Spleen (tissue), 11 donors: ENCODE measurements around the gene CIAO3. TPM values are rescaled to one million over a fixed set of nuclear protein-coding genes. Genes with fewer than 3 reads are reported as not detected.

ENCODE experiments used
- DNase-seq: peaks from one replicate; pipeline ENCODE4 v3.0.0-alpha.2; 2020
- H3K27ac ChIP-seq, 8 donors: fragments of 200-600 bp; sonication (generic) in 7 of 8; 1 replicate in 4 of 8; 2 replicates in 4 of 8; pipeline versions ENCODE4 v1.5.0 to v1.8.0; 2016 to 2021; ENCODE audit warnings: inconsistent platforms in 4 of 8, mild to moderate bottlenecking in 4 of 8, moderate library complexity in 1 of 8
- H3K27me3 ChIP-seq, 7 donors: fragments of 200-600 bp; sonication (generic) in 6 of 7; replicated peaks in 1 of 7; 1 replicate in 4 of 7; 2 replicates in 3 of 7; pipeline versions ENCODE4 v1.5.0 to v1.8.0; 2016 to 2021; ENCODE audit warnings: inconsistent platforms in 3 of 7, mild to moderate bottlenecking in 1 of 7
- H3K36me3 ChIP-seq, 6 donors: fragments of 200-600 bp; sonication (generic) in 5 of 6; 1 replicate in 4 of 6; 2 replicates in 2 of 6; pipeline versions ENCODE4 v1.5.0 to v1.8.0; 2016 to 2021; ENCODE audit warnings: inconsistent platforms in 2 of 6
- H3K4me1 ChIP-seq, 6 donors: fragments of 200-600 bp; sonication (generic) in 5 of 6; 1 replicate in 3 of 6; 2 replicates in 3 of 6; pipeline versions ENCODE4 v1.5.0 to v1.8.0; 2016 to 2021; ENCODE audit warnings: inconsistent platforms in 3 of 6
- H3K4me3 ChIP-seq, 8 donors: fragments of 200-600 bp; sonication (generic) in 7 of 8; 1 replicate in 4 of 8; 2 replicates in 4 of 8; pipeline versions ENCODE4 v1.5.0 to v1.8.0; 2016 to 2021; ENCODE audit warnings: inconsistent platforms in 4 of 8, mild to moderate bottlenecking in 4 of 8, moderate library complexity in 2 of 8
- H3K9me3 ChIP-seq, 8 donors: fragments of 200-600 bp; sonication (generic) in 7 of 8; 1 replicate in 4 of 8; 2 replicates in 4 of 8; pipeline versions ENCODE4 v1.5.0 to v1.8.0; 2016 to 2021; ENCODE audit warnings: inconsistent platforms in 4 of 8
- POLR2A ChIP-seq, 3 donors: fragments of 450-650 bp; IDR thresholded peaks; one replicate each; pipeline ENCODE4 v1.5.1; 2017; ENCODE audit warnings: antibody characterized with exemption in 3 of 3, mild to moderate bottlenecking in 1 of 3
- POLR2AphosphoS5 ChIP-seq, 3 donors: sonication (generic); formaldehyde crosslinking; IDR thresholded peaks; one replicate each; pipeline ENCODE4 v1.5.1; 2017; ENCODE audit warnings: antibody characterized with exemption in 3 of 3
- WGBS, 5 donors: extraction: QIAGEN DNeasy Blood & Tissue Kit in 3 of 5; methylation state at CpG; one replicate each; pipeline versions ENCODE4 v1.1.5 to v1.1.7; 2013 to 2018; 5-methylcytosine and 5-hydroxymethylcytosine counted together
- intact Hi-C: fragments of 100-400 bp; cut with DNase I; formaldehyde crosslinking; loops from one replicate; pipeline ENCODE4 v1.15.0; 2023; ENCODE audit warnings: low total_unique reads
- polyA plus RNA-seq, 3 donors: library from polyadenylated mRNA; stranded (reverse); fragments of 200-250 nt; gene quantifications; one replicate each; pipeline ENCODE4 v1.2.1, GENCODE V29; 2013
- total RNA-seq, 7 donors: library from RNA; depleted of rRNA in 3 of 7; stranded (reverse); fragments of >200 nt in 3 of 7; fragmentation: NEBNext Ultra II Directional in 4 of 7; extraction: Animal tissue kit (Norgen Biotek cat#: 25700) in 4 of 7; gene quantifications; one replicate each; pipeline versions ENCODE4 v1.1.0 to v1.2.1, GENCODE V29; 2016 to 2021
- TF ChIP-seq, protein P1 (sequence below), 11 experiments: fragments of 200-600 bp in 7 of 11; fragments of 450-650 bp in 4 of 11; sonication (generic) in 4 of 11; IDR thresholded peaks in 8 of 11; conservative IDR thresholded peaks in 3 of 11; 1 replicate in 7 of 11; 2 replicates in 4 of 11; pipeline versions ENCODE4 v1.4.0 to v1.8.0; 2016 to 2021; ENCODE audit warnings: antibody characterized with exemption in 11 of 11, inconsistent platforms in 4 of 11, mild to moderate bottlenecking in 1 of 11
- donor health status: healthy with polysubstance abuse.
- donor health status: DM: no; HTN: no; CAD: no; lungs with moderate emphysema.
- donor health status: DM: no; HTN: no; CAD: no.
- donor health status: Bipolar disorder and iron deficiency.
- donor health status: healthy.
- donor health status: DM: no; HTN: no; CAD: no.
- donor health status: DM: yes; HTN: yes; CAD: no.

The CIAO3 gene
- total and polyA plus RNA-seq, 10 donors = 24.9 to 80.4 (median 39.4) TPM

DNA sequence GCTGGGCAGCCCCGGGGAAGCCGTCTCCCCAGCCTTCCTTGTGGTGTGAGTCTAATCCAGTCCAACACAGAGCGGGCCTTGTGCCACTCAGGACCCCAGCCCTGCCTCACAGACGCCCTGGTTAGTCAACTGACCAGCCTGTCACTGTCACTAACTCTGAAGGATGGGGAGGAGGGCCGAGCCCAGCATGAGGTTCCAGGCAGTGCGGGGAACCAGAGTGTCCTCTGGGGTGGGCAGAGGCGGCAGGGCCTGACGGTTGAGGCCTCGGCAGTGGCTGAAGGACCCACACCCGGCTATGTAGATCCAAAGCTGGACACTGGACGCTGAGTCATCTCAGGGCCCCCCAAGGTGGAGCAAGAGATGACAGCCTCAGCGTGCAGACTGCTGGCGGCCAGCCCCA lies 38.8 kb upstream of the CIAO3 start:
- WGBS, 5 donors = 63 to 86% (median 76%) methylated on average over 7 to 13 of the region's 13 CpGs
- intact Hi-C loops = no loop called here
- no peak for DNase-seq
- TF ChIP-seq POLR2A (IDR thresholded peaks at IDR 0.05) = no peak
- no peaks in the 10 kb centered on the region for H3K4me1 ChIP-seq
- peaks cover 0 to 91% (median 56%) of the 10 kb centered on the region in 7 donors for H3K27me3 ChIP-seq
- no peaks in the 10 kb centered on the region for H3K36me3 ChIP-seq
- H3K27ac ChIP-seq = no peak overlapping the region
- H3K4me3 ChIP-seq = no peak overlapping the region
- no peaks in the 10 kb centered on the region for H3K9me3 ChIP-seq

DNA sequence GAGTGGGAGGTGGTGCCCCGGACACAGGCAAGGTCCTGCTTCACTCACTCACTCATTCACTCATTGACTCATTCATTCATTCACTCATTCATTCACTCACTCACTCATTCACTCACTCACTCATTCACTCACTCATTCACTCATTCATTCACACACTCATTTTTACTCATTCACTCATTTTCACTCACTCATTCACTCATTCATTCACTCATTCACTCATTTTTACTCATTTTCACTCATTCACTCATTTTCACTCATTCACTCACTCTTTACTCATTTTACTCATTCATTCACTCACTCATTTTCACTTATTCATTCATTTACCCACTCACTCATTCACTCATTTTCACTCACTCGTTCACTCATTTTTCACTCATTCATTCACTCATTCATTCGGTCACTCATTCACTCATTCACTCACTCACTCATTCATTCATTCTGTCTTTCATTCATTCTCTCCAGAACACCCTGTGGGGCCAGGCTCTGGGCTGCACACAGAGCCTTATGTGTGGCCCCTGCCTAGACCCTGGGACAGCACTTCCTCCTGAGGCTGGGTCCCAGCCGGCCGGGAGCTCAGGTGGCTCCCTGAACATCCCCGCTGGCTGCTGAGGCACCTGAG lies 38.2 kb upstream of the CIAO3 start:
- no peaks in the 10 kb centered on the region for H3K4me1 ChIP-seq
- TF ChIP-seq POLR2AphosphoS5 (IDR thresholded peaks at IDR 0.05) = no peak
- TF ChIP-seq, protein P1, sequence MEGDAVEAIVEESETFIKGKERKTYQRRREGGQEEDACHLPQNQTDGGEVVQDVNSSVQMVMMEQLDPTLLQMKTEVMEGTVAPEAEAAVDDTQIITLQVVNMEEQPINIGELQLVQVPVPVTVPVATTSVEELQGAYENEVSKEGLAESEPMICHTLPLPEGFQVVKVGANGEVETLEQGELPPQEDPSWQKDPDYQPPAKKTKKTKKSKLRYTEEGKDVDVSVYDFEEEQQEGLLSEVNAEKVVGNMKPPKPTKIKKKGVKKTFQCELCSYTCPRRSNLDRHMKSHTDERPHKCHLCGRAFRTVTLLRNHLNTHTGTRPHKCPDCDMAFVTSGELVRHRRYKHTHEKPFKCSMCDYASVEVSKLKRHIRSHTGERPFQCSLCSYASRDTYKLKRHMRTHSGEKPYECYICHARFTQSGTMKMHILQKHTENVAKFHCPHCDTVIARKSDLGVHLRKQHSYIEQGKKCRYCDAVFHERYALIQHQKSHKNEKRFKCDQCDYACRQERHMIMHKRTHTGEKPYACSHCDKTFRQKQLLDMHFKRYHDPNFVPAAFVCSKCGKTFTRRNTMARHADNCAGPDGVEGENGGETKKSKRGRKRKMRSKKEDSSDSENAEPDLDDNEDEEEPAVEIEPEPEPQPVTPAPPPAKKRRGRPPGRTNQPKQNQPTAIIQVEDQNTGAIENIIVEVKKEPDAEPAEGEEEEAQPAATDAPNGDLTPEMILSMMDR (IDR thresholded peaks at IDR 0.05 in 8 of 11, conservative IDR thresholded peaks at IDR 0.05 in 3 of 11) = no peak
- no peak for TF ChIP-seq POLR2A (IDR thresholded peaks at IDR 0.05)
- H3K9me3 ChIP-seq = no peaks in the 10 kb centered on the region
- WGBS, 5 donors = 74 to 93% (median 85%) methylated on average over 6 of the region's 6 CpGs
- H3K27me3 ChIP-seq = peaks cover 0 to 96% (median 56%) of the 10 kb centered on the region in 7 donors
- no peak overlapping the region for H3K27ac ChIP-seq
- H3K4me3 ChIP-seq = no peak overlapping the region
- H3K36me3 ChIP-seq = no peaks in the 10 kb centered on the region
- DNase-seq = no peak
- intact Hi-C loops = no loop called here

DNA sequence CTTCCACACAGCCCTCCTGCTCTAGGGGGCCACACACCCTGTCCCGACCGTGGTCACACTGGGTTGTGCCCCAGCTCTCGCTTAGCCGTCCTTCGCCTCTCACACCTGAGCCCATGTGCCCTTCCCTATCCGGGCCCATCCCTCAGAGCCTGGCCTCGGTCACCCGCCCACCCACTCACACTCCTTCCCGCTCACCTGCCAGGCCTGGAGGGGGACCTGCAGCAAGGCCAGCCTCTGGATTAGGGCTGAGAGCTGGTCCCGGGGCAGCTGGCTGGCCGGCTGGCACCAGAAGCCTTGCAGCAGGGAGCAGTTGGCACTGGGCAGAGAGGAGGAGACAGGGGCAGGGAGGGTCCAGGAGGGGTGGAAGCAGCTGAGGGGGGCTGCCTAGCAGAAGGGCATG lies 37.6 kb upstream of the CIAO3 start:
- Histone ChIP-seq H3K27me3 (peaks cover 0 to 95% (median 56%) of the 10 kb centered on the region in 7 donors), H3K4me1 (no peaks in the 10 kb centered on the region), H3K36me3 (no peaks in the 10 kb centered on the region), H3K4me3 (no peak overlapping the region), H3K27ac (no peak overlapping the region), H3K9me3 (no peaks in the 10 kb centered on the region)
- no peak for TF ChIP-seq POLR2AphosphoS5 (IDR thresholded peaks at IDR 0.05)
- TF ChIP-seq, protein P1 (IDR thresholded peaks at IDR 0.05 in 8 of 11, conservative IDR thresholded peaks at IDR 0.05 in 3 of 11) = no peak
- no peak for TF ChIP-seq POLR2A (IDR thresholded peaks at IDR 0.05)
- DNase-seq = no peak
- intact Hi-C loops = no loop called here
- WGBS, 5 donors = 82 to 90% (median 87%) methylated on average over 11 of the region's 11 CpGs

GRCh38 chr16:777826-778225 lies 37.0 kb upstream of the CIAO3 start:
- peaks cover 0 to 89% (median 51%) of the 10 kb centered on the region in 7 donors for H3K27me3 ChIP-seq
- H3K4me1 ChIP-seq = no peaks in the 10 kb centered on the region
- DNase-seq = no peak
- no peak overlapping the region for H3K4me3 ChIP-seq
- no peak overlapping the region for H3K27ac ChIP-seq
- no peaks in the 10 kb centered on the region for H3K9me3 ChIP-seq
- TF ChIP-seq POLR2AphosphoS5 (IDR thresholded peaks at IDR 0.05) = no peak
- no peak for TF ChIP-seq POLR2A (IDR thresholded peaks at IDR 0.05)
- TF ChIP-seq, protein P1 (IDR thresholded peaks at IDR 0.05 in 8 of 11, conservative IDR thresholded peaks at IDR 0.05 in 3 of 11) = no peak
- intact Hi-C loops = no loop called here
- 15 to 22% (median 16%) methylated on average over 14 to 16 of the region's 16 CpGs for WGBS, 5 donors
- H3K36me3 ChIP-seq = no peaks in the 10 kb centered on the region
